GM21825 (cell line): Measurements from ENCODE around the gene HMG20A.

ENCODE experiments used
- ATAC-seq: cut with Tn5 transposase; IDR thresholded peaks from one replicate; pipeline ENCODE4 v1.9.1; 2021; ENCODE audit warnings: mild to moderate bottlenecking, moderate library complexity; ENCODE audit not compliant: unreplicated experiment

Gene HMG20A

DNA sequence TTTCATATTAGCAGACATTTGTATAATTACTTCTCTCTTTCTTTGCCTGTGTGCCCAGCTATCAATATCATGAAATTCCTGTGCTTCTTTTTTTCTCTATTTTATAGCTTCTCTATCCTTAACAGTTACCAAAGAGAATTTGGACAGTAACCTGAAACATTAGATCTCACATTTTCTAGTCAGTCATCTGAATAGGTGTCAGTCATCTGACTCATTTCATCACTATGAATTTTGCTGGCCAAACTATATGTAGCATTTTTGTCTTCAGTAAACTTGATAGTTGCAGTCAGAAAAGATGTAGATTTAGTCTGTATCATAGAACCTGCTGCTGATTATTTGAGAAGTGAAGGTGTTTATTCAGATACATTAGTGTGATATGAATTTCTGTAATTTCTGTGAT, 52.6 kb downstream of the HMG20A start:
- no peak for ATAC-seq

- no peak for ATAC-seq
Measured at GRCh38 chr15:77474310-77474988, 53.8 kb downstream of the HMG20A start.

- ATAC-seq: no peak
Measured at GRCh38 chr15:77475001-77475400, 54.3 kb downstream of the HMG20A start.

- ATAC-seq: no peak
Measured at GRCh38 chr15:77475898-77476297, 55.2 kb downstream of the HMG20A start.

DNA sequence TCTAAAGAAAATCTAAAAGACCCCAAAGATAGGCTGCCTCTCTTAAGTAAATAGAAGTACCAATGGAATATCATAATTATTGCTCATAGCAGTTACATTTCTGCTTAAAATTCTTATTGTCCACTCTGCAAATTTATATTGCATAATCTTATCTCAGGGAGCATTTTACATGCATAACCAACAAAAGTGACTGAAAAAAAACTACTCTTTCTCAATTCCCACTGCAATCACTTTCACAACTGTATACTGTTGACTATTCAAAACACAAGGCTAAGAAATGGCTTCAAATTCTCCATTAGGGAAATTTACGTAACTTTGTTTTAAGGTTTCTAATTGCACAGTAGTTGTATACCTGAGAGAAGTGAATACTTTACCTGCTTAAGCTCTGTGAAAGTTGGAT, 56.3 kb downstream of the HMG20A start:
- no peak for ATAC-seq

- ATAC-seq: no peak
Measured at GRCh38 chr15:77478051-77478450, 57.4 kb downstream of the HMG20A start.

DNA sequence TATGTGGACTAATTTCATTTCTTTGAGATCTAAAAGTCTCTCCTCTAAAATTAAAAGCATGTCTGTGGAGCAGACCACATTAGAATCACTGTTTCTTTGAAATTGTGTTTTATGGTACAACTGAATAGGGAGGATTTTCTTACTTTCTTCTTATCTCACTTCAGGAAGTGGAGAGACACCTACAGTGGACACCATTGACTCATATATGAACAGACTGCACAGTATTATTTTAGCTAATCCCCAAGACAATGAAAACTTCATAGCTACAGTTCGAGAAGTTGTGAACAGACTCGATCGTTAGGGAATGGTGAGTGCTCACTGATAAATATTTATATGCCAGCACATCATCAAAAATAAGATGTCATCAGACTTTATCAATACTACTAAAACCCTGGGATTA, 58.3 kb downstream of the HMG20A start:
- no peak for ATAC-seq

DNA sequence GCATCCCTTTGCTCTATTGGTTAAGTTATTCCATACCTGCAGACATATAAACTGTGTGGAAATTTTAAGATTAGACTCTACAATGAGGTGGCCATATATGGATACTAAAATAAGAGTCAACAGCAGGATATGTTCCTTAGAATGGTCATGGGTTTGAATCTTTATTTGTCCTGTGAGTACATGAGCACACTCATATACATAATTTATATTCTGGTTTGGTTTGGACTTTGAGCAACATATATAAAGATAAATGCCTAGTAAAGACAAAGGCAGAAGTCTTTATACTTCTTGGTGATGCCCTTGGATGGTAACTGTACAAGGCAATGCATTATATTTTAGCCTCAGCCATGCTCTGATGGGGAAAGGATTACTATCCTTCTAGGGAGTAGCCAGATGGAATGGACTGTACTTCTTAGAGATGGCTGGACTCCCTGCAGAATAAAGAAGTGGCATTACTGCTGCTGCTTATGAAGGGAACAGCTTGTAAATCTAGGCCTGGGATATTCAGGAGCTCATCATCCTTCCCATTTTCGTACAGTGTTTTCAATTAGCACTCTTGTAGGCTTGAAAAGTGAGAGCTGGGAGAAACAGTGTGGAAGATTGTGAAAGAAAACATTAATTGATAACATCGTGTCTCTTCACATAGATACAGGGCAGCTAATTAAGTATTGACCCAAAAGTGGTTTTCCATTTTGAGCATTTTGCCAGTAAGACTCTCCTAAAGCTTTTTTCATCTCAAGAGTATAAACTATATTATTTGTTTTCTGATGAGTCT, 60.4 kb downstream of the HMG20A start:
- ATAC-seq: no peak

DNA sequence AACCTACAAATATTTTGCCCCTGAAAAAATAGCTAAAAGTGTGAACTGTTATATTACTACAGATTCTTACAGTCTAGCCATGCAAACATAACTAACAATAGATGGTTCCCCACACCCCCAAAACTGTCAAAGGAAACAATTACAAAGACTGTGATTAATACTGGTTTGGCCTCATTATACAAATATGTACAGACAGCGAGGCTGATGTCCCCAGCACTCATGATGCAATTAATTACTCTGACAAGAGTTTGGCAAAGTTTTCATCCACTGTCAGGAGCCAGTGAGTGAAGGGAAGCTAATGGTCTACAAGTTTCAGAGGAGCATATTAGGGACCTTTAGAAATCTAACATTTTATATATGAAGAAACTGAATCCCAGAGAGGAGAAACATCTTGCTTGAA, 61.0 kb downstream of the HMG20A start:
- no peak for ATAC-seq

DNA sequence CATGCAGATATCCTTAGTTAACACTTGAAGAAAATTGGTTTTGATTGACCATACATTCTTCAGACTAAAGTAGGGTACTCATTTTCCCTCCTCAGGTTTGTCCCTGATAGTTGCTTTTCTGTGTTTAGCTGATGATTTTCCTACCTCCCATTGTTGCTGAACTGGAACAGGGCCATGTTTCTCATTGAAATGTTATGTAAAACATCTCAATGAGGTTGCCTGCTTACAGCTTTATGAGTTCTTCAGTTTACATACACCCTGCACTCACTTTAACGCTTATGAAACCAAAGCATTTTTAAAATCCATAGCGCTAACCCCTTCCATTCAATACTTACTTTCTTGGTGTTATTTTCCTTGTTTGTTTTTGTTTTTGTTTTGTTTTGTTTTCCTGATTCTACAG, 61.9 kb downstream of the HMG20A start:
- no peak for ATAC-seq

- no peak for ATAC-seq
Measured at GRCh38 chr15:77483425-77484140, 62.9 kb downstream of the HMG20A start.

DNA sequence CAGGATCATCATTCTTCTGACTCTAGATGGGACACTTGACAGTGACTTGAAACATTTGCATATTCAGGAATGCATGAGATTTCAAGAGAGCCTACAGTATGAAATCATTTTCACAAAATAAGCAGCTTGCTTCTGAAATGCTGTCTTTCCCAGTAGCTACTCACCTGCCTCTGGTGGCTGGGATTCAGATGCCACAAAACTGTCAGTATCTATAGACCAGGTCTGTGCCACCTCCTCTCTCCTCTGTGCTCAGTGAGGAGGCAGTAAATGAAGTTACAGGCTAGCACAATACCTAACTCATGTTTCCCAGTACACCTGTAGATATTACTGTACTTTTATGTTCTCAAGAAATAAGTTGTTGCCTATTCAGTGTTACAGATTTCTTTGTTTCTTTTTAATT, 64.3 kb downstream of the HMG20A start:
- no peak for ATAC-seq

DNA sequence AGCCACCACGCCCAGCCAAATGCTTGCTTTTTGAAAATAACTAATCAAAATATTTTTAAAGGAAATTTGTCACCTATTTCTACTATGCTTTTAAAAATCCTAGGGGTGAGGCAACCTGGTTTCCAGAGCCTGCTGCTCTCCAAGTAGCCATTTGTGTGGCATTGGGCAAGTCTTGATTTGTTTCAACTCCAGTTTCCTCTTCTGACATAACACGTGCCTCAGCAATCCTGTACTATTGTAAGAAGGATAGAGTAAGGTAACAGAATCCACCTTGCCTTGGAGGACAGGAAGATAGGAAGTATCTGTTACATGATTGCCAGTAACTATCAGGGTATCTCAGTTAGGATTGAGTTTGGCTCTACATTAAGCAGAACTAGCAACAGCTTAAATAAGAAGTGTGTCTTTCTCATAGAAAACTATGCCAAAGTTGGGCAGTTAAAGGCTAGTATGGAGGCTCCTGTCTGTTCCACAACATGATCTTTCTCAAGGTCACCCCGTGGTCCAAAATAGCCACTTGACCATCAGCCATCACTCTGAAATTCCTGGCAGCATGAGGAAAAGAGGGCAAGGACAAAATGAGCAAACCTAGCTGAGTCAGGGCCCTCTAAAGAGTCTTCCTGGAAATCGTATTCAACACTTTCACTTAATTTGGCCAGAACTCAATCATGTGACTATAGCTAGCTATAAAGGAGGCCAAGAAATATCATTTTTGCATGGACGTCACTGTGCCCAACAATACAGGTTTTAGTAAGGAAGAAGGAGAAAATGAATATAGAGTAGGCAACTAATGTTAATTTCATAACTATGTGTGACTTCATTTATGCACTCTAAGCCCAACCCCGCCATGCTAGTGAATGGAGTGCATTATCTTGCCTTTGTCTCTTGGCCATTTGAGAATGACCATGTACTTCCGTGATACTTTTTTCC, 66.1 kb downstream of the HMG20A start:
- ATAC-seq: no peak

GRCh38 chr15:77487469-77487842, 66.8 kb downstream of the HMG20A start:
- no peak for ATAC-seq

DNA sequence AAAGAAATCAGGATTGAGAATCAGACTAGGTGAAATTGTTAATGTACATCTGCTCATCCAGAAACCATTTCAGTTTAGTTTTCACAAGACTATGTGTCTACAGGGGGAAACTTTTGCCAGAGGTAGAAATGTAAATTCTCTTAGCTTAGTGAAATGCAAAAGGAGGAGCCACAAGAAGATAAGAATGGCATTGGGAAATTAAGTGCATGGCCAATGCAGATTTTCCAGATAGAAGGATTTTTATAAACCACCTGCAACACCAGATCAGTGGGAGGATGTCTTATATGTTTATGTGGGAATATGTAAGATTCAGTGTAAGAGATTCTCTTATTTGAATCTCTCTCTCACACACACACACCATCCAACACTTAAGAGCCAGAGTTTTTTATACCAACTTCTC, 67.2 kb downstream of the HMG20A start:
- no peak for ATAC-seq

DNA sequence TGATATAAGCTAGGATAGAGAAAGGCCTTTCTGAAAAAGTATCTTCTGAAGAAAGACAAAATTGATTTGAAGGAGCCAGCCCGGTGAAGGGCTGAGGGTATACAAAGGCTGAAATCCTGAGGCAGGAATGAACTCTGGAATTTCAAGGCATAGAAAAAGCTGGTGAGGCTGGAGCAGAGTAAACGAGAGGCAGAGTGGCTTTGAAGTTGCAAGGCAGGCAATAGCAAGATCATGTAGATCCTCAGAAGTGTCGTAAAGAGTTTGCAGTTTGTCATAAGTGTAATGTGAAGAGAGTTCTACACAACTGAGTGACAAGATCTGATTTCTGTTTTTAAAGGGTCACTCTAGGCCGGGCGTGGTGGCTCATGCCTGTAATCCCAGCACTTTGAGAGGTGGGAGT, 69.0 kb downstream of the HMG20A start:
- ATAC-seq: no peak

DNA sequence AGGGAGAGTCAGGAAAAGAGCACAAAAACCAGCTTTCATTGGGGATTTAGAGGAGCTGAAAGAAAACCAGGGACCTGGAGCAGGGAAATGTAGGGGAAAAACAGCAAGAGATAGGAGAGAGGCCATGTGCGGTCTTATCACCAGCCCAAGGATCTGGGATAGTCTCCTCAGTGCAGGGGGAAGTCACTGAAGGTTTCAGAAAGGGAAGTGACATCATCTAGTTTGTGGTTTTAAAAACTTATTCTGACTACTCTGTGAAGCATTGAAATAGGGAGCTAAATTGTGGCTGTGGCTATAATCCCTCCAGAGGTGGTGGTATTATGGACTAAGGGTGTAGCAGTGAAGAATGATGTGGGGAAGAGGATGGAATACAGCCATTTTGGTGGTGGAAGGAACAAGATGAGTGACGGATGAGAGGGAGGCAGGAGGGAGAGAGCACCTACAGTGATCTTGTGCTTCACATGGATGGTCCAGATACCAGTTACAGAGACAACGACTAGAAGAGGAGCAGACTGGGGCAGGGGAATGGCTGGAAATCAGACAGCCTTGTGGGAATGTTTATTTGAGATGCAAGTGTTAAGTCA, 72.7 kb downstream of the HMG20A start:
- ATAC-seq: no peak

DNA sequence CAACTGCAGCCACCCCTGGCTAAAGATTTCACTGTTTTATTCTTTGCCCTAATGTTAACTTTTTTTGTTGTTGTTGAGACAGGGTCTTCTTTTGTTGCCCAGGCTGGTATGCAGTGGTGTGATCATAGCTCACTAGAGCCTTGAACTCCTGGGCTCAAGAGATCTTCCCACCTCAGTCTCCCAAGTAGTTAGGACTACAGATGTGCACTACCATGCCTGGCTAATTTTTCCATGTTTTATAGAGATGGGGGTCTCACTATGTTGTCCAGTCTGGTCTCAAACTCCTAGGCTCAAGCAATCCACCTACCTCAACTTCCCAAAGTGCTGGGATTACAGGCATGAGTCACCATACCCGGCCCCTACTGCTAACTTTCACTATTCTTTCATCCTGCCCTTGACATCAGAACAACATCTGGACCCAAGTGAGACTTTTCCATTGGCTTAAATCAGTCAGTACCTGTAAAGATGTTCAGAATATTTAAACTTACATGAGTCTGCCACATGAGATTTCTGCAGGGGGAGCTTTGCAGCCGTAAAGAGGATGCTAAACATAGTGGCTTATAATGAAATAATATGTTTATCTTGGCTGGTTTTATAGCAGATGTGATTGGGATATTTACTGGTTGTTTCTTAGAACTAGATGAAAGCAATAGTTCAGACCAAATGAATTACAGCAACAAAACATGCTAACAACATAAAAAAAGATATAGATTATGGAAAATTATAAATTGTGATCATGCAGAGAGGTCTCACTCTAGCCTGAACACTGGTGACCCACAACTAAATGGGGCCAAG, 73.6 kb downstream of the HMG20A start:
- ATAC-seq: no peak

GRCh38 chr15:77494964-77495363, 74.3 kb downstream of the HMG20A start:
- no peak for ATAC-seq
